ENCODE results near the gene CCDC9B.

Gene CCDC9B

DNA sequence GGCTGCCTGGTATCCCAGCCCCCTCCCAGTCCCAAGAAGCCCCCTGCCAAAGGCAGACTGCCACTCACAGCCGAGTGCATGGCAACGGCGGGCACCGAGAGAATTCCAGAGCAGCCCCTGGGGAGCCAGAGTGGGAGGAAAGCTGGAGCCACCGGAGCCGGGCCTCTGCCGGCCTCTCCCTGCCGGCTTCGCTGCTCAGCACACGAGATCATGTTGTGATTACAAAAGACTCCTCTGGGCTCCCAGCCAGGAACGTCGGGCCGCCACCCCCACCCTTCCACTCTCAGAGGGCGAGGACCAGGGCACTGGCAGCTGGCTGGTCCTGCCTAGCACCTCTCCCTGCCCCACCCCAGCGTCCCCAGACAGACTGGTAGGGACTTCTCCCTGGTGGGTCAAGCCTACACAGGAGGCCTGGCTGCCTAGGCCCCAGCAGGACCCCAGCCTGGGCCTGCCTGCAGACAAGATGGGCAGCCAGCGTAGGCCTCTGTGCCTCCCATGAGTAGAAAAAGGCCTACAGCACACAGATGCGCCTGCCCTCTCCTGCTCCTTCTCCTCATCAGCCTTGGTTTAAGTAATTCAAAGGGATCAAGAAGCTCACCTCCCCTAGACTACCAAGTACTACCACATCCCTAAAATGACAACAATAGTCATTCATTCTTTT, at the start of gene CCDC9B:
Gene CCDC9B (minus strand): TSS at position 200 of the 661 bp plus-strand sequence. CDS start 120 bp downstream, at position 80.
- DNase-seq (ENCODE audit: low read depth) = no peak

DNA sequence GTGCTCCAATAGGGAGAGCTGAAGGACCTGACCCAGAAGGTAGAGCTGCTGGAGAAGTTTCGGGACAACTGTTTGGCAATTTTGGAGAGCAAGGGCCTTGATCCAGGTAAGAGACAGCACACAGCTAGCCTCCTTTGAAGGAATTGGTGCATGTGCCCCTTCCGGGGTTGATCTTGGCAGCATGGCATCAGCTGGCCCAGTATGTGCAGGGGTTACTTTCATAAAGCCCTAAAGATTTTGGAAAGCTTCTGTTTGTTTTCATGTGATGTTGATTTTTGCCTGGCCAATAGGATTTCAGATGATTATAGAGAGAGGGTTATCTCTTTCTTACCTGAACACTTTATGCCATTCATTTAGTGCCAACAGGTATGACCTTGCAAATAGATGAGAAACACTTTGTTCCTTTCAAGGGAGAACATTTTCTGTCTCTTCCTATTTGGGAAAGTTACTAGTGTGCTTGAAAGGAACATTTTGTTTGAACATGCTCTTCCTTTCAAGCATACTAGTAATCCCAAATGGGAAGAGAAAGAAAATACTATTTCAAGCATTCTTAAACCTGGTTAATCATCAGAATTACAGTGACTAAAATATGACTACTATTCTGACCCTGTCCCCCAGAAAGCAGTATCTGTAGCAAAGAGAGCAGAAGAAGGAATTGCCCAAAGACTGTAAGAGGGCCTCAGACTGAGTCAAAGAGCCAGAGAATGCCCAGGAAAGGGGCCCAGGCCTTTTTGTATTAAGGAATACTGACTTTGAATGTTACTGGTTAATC, 49.3 kb upstream of the CCDC9B start:
- no peak for DNase-seq (ENCODE audit: low read depth)

DNA sequence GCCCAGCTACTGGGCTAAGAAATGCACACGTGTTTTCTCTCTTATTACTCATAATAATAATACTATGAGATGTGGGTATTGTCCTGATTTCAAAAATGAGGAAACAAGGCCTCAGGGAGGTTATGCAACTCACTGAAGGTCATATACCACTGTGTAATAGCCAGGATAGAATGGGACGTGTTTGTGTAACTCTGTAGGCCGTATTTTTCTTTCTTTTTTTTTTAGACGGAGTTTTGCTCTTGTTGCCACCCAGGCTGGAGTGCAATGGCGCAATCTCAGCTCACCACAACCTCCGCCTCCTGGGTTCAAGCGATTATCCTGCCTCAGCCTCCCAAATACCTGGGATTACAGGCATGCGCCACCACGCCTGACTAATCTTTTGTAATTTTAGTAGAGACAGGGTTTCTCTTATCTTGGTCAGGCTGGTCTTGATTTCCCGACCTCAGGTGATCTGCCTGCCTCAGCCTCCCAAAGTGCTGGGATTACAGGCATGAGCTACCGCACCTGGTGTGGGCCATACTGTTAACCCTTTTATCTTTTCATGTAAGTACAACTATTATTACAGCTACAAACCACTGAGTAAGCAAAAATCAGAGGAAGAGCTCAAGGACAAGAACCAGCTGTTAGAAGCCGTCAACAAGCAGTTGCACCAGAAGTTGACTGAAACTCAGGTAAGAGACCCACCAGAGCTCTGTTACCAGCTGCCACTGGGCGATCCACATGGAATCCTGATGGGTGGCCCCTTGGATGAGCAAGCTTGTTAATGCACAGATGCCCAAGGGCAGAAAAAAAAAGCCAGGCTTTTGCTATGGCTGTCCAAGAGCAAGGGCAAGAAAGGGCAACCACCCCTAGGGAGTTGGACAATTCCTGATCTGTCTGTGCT, 48.4 kb upstream of the CCDC9B start:
- DNase-seq (ENCODE audit: low read depth) = no peak

DNA sequence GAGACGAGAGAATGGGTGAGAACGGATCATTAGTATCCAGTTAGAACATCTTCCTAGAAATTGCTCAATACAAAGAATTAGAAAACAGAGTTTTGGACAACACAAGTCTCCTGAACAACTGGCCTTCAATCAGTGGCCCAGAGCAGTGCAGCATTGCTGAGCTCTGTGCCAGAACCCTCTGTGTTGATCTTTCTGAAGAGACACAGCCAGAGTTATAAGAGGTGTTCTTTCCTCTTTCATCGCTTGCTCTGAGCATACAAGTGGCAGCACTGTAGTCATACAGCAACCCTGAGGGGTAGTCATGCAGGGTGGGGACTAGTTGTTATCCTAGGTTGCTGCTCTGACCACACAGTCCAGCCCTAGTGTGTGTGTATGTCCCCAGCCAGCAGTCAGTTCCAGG, 45.7 kb upstream of the CCDC9B start:
- no peak for DNase-seq (ENCODE audit: low read depth)

DNA sequence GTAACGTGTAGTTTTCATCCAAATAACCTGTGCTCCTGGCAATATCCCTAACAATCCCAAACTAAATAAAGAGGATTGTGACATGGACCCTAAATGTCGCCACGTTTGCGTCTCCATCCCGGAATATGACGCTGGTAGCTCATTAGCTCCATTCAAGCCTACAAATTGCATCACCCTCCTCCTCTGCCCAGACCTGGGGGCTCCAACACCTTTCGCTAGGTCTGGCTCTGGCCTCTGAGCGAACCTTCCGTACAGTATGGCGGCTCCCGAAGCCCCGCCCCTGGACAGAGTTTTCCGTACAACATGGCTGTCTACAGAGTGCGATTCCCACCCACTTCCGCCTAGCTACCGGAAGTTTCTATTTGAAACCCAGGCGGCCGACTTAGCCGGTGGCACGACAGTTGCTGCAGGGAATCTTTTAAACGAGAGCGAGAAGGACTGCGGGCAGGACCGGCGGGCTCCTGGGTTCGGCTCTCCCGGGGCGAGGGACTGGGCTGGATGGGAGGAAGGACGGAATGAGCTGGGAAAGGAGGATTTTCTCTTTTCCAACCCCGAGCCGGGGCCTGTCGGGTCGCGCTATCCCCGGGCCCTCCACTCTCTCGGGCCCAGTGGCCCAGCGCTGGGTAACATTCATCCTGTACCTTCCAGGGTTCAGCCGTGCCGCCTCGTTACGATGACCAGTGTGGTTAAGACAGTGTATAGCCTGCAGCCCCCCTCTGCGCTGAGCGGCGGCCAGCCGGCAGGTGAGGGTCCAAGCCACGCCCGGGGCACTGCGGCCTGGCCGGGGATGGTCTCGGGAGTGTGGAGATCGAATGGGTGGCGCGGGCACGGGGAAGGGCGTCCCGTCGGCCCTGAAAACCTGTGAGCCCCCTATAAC, 42.1 kb upstream of the CCDC9B start, which contains the start of gene KNSTRN:
Gene KNSTRN (plus strand): TSS at position 142 of the 877 bp plus-strand sequence. CDS start 115 bp downstream, at position 257.
- DNase-seq (ENCODE audit: low read depth) = peak; percentile 85

GRCh38 chr15:40381818-40382529, 41.2 kb upstream of the CCDC9B start:
- DNase-seq (ENCODE audit: low read depth) = no peak

GRCh38 chr15:40380636-40381035, 39.9 kb upstream of the CCDC9B start:
- DNase-seq (ENCODE audit: low read depth) = no peak

DNA sequence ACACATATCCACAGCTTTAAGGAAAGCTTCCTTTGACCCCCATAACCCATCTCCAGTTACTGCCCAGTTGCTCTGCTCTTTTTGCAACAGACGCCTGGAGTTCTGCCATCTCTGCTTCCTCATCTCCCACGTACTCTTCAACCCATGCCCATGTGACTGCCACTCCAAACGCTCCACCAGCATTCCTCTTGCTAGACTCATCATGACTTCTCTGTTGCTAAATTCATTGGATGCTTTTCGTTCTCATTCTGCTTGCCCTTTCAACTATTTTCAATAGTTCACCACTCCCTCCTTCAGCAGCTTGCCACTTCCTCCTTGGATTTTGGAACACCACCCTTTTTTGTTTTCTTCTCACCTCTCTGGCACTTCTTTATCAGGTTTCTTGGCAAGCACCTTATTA, 39.1 kb upstream of the CCDC9B start:
- DNase-seq (ENCODE audit: low read depth) = peak; percentile 91

GRCh38 chr15:40379374-40379773, 38.6 kb upstream of the CCDC9B start:
- no peak for DNase-seq (ENCODE audit: low read depth)

DNA sequence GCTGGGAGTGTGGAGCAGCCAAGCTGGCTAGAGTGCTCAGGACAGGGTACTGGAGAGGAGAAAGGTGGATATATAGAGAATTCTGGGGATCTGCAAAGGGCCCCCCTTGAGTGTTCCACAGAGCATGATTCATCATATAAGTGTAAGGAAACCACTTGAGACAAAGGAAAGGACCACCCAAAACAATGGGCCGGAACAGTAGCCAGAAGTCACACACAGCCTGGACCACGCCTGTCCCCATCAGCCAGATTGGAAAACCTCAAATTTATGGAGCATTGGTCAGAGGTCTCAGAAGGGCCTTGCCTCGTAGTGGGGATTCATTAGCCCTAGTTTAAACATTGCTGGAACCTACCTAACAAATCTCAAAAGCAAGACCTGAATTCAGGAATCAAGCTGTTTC, 36.9 kb upstream of the CCDC9B start:
- DNase-seq (ENCODE audit: low read depth) = no peak

DNA sequence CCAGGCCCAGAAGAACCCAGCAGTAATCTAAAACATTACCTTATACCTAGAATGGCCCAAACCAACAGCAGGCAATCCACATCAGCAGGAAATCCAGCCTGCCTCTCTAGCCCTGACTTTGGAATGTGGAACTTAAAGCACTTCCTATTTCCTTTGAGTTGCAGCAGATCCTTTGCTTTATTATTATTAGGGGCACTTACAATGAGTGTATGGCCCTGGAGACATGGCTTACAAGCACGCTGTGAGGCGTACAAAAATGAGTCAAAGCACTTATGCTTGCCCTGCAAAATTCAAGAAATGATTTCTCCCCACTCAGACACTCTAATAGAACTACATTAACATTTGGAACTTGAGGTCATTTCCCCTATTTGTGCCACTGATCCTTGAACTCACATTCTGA, 32.2 kb upstream of the CCDC9B start:
- no peak for DNase-seq (ENCODE audit: low read depth)

DNA sequence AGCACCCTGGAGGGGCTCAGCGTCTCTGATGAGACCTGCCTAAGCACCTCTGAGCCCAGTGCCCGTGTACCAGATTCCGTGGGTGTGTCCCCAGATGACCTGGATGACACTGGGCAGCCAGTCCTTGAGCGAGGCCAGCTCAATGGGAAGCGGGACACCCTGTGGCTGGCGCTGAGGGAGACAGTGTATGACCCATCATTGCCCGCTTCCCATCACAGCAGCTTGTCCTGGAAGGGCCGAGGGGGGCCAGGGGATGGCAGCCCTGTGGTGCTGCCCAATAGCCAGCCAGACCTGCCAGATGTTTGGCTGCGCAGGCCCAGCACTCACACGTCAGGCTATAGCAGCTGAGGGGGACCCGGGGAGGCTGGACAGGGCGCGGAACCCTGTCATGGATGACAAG, 29.2 kb upstream of the CCDC9B start:
- no peak for DNase-seq (ENCODE audit: low read depth)

DNA sequence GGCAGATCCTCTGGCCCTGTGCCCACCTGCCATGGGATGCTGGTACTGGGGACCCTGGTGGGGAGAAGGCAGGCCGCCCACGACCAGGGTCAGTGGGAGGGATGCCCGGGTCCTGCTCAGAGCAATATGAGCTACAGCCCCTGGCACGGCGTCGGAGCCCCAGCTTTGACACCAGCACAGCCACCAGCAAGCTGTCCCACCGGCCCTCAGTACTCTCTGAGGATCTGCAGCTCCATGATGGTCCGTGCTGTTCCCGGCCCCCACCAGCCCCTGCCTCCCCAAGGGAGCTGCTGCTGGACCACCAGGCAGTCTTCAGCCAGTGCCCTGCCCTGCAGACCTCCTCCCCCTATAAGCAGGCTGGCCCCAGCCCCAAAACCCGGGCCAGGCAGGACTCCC, 28.7 kb upstream of the CCDC9B start:
- no peak for DNase-seq (ENCODE audit: low read depth)

GRCh38 chr15:40368719-40369473, 28.2 kb upstream of the CCDC9B start:
- no peak for DNase-seq (ENCODE audit: low read depth)

DNA sequence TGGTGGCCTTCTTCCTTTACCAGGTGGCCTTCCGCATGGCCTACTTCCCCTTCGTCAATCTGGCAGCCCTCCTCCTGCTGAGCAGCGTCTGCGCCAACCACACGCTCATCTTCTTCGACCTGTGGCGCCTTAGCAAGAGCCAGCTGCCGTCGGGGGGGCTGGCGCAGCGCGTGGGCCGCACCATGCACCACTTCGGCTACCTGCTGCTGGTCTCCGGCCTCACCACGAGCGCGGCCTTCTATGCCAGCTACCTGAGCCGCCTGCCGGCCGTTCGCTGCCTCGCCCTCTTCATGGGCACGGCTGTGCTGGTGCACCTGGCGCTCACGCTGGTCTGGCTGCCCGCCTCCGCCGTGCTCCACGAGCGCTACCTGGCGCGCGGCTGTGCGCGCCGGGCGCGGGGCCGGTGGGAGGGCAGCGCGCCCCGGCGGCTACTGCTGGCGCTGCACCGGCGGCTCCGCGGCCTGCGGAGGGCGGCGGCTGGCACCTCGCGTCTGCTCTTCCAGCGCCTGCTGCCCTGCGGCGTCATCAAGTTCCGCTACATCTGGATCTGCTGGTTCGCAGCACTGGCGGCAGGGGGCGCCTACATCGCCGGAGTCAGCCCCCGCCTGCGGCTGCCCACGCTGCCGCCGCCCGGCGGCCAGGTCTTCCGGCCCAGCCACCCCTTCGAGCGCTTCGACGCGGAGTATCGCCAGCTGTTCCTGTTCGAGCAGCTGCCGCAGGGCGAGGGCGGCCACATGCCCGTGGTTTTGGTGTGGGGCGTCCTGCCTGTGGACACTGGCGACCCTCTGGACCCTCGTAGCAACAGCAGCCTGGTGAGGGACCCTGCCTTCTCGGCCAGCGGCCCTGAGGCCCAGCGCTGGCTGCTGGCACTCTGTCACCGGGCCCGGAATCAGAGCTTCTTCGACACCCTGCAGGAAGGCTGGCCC, 27.2 kb upstream of the CCDC9B start:
- DNase-seq (ENCODE audit: low read depth) = no peak

DNA sequence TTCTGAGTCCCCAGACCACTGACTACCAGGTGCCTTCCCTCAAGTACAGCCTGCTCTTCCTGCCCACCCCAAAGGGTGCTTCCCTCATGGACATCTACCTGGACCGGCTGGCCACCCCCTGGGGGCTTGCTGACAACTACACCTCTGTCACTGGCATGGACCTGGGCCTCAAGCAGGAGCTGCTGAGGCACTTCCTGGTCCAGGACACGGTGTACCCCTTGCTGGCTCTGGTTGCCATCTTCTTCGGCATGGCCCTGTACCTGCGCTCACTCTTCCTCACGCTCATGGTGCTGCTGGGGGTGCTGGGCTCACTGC, 26.6 kb upstream of the CCDC9B start:
- DNase-seq (ENCODE audit: low read depth) = no peak

DNA sequence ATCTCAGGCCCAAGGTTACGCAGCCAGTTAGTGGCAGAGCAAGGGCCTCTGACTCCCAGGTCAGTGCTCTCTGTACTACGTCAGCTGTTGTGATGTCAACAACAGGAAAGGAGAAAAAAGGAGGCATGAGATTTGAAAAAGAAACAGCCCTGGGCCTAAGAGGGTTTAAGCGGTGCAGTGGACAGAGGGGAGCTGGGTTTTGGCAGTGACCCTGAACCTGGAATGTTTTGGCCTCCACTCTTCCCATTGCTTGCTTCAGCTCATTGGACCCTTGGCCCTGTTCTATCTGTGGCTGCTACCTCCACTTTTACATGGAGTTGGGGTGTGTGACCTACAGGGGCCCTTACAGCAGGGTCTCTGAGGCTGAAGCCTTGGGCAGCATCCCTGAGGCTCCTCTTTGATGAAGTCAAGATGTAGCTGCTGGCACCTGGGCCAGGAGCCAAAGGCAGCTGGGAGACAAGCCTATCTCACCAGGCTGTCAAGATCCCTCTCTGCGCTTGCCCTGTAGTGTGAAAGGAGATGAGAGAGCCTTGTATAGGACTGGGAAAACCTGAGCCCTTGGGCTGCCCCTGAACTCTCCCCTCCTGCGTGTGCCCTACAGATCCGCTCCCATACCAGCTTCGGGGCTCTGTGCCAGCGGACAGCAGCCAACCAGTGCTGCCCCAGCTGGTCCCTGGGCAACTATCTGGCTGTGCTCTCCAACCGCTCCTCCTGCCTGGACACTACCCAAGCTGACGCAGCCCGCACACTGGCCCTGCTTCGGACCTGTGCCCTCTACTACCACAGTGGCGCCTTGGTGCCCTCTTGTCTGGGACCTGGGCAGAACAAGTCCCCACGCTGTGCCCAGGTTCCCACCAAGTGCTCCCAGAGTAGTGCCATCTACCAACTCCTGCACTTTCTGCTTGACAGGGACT, 26.0 kb upstream of the CCDC9B start:
- no peak for DNase-seq (ENCODE audit: low read depth)
